Activated CD8-positive, alpha-beta memory T cell treated with anti-CD3 and anti-CD28 coated beads for 4 hours (primary cell): ENCODE data around the gene TOP2A.
A peak's percentile ranks its signal among the peaks of the same experiment; 100 is the strongest.

Source experiments
- DNase-seq, 2 donors: peaks; one replicate each; pipeline ENCODE4 v3.0.0-alpha.2; 2020; ENCODE audit warnings: low read depth in 2 of 2

The TOP2A gene, protein sequence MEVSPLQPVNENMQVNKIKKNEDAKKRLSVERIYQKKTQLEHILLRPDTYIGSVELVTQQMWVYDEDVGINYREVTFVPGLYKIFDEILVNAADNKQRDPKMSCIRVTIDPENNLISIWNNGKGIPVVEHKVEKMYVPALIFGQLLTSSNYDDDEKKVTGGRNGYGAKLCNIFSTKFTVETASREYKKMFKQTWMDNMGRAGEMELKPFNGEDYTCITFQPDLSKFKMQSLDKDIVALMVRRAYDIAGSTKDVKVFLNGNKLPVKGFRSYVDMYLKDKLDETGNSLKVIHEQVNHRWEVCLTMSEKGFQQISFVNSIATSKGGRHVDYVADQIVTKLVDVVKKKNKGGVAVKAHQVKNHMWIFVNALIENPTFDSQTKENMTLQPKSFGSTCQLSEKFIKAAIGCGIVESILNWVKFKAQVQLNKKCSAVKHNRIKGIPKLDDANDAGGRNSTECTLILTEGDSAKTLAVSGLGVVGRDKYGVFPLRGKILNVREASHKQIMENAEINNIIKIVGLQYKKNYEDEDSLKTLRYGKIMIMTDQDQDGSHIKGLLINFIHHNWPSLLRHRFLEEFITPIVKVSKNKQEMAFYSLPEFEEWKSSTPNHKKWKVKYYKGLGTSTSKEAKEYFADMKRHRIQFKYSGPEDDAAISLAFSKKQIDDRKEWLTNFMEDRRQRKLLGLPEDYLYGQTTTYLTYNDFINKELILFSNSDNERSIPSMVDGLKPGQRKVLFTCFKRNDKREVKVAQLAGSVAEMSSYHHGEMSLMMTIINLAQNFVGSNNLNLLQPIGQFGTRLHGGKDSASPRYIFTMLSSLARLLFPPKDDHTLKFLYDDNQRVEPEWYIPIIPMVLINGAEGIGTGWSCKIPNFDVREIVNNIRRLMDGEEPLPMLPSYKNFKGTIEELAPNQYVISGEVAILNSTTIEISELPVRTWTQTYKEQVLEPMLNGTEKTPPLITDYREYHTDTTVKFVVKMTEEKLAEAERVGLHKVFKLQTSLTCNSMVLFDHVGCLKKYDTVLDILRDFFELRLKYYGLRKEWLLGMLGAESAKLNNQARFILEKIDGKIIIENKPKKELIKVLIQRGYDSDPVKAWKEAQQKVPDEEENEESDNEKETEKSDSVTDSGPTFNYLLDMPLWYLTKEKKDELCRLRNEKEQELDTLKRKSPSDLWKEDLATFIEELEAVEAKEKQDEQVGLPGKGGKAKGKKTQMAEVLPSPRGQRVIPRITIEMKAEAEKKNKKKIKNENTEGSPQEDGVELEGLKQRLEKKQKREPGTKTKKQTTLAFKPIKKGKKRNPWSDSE (N-terminal part only)

DNA sequence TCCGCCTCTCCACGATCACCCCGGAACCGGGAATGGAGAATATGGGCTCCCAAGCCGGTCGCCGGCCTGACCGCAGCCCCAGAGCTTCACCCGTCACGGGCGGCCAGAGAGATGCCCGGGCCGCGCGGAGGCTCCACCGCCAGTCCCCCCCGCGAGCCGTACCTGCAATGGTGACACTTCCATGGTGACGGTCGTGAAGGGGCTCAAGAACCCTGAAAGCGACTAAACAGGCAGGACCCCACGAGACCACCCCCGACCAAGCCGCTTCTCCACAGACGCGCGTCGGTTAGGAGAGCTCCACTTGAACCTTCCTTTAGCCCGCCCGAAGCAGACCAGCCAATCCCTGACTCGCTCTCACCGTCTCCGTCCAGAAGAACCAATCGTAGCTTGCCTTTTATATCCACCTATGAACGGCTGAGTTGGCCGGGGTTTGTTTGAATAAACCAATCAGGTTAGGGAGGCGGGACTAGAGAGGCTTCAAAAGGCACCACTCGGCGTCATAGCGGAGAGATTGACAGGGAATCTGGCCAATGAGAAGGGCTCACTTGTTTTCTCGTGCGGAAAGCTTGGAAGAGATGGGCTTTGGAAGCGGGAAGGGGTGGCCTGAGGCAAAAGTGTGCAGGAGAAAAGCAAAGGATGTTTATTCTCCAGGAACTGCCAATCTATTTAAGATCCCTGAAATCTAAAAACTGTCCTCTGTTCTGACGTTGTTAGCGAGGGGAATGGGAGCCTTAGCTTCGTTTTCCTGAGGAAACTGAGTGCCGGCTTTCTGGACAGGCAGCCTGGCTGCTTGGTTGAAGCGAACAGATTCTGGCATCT is at the start of gene TOP2A:
Gene TOP2A (minus strand): TSS at position 288 of the 819 bp plus-strand sequence. CDS start 105 bp downstream, at position 183.
- peak; percentile 86 to 89 for DNase-seq

DNA sequence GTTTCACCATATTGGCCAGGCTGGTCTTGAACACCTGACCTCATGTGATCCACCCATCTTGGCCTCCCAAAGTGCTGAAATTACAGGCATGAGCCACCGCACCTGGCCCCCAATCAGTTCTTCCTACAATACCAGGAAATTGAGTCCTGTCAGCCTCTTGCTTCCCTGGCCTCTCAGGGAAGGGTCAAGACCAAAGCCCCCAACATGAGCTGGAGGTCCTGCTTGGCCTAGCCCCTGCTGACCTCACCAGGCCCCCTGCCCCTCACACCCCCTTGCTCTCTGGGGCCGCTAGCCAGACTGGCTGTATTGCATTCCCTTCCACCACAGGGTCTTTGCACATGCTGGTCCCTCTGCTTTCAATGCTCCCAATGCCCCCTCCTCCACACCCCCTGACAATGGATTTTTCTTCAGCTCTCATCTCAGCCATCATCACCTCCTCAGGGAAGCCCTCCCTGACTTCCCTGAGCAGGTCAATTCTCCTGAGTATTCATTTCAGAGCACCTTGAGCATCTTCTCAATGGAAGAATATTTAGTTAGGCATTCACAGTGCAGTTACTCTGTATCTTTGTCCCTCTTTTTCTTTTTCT is 49.7 kb upstream of the TOP2A start:
- DNase-seq: no peak

DNA sequence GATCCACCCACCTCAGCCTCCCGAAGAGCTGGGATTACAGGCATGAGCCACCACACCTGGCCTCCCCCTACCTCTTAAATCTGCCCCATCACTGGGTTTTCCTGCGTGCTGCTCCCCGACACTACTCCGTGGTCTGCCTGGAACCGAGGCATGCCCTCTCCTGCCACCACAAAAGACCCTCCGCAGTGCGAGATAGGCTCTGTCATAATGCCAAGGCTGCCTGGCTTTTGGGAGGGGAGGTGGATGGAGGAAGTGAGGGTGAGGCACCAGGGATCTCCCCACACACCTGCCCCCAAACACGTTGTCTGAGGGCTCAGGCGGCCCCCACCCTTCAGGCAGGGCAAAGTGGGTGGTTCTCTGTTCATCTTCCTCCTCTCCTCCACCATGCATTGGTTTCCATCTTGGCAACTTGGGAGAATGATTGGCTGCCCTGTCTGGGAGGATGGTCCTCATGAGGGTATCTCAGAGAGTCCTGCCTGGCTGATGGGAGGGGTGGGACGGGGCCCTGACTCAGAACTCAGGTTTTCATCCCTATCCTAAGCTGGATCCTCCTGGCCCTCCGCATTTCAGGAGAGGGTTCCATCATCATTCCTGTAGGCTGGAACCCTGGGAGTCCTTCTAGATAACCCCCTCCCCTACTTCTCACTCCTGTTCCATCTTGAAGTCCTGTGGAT is 48.7 kb upstream of the TOP2A start:
- no peak for DNase-seq

DNA sequence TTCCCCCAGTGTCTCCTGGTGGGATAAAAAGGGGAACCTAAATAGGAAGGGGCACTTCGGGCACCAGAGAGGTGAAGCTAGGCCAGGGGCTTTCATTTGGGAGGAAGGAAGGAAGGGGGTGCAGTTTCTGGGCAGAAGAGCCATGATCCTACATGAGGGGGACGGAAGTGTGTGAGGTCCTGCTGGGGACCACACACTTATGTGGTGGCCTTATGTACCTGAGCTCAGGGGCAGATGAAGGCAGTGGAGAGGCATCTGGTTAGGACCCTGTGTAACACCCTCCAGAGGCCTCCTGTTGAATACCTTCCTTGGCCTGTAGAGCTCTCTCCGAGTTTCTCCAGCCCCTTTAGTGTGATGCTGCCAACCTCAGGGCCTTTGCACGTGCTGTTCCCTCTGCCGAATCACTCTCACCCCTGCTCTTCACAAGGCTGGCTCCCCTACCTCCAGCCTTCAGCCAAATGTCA is 46.7 kb upstream of the TOP2A start:
- DNase-seq: no peak

DNA sequence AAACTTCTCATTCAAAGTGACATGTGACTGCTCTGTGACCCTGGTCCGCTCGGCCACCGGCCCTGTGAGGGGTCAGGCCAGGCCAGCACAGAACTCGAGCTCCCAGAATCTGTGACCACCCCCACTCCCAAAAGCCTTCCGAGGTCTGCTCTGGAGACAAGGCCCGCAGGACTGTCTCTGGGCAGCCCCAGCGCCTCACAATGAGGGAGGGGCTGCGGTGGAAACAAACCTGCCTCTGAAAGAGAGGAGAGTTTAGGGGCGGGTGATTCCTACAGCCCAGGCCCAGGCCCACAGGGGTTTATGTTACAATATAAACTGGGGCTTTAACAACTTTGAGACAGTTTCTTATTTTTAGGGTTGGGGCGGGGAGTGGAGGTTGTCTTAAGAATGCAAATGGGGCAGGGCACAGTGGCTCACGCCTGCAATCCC is 45.4 kb upstream of the TOP2A start:
- no peak for DNase-seq

DNA sequence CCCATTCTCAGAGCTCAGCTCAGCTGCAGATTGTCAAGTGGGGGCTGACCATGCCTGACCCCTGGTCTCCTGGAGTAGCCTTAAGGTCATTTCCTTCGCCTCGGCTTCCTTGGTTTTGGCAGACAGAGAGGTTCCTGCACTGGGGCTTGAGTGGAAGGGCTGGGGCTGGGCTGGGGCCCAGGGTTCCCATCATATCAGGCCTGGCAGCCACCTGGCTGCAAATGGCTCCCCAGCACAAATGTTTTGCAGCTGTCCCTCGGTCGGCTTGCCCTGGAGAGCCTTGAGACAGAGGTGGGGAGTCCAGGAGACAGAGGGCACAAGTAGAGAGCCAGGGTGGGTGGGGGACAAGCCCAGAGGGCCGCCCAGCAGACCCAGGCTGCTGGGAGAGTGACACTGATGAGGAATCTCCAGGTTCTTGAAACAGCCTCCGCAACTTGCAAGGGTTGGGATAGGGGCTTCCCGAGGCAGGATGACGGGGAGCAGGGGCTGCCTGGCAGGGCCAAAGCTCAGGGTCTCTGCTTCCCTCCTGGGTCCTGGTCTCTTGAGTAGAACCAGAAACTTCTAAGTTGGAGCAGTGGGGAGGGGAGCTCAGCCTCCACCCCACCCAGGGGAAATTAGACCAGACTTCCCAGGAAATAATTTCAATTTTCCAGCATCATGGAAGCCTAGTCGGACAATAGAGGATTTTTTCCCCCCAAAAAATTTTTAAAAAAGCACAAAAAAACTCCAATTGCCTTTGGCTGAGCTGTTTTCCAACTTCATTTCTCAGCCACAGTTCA is 44.8 kb upstream of the TOP2A start:
- no peak for DNase-seq

DNA sequence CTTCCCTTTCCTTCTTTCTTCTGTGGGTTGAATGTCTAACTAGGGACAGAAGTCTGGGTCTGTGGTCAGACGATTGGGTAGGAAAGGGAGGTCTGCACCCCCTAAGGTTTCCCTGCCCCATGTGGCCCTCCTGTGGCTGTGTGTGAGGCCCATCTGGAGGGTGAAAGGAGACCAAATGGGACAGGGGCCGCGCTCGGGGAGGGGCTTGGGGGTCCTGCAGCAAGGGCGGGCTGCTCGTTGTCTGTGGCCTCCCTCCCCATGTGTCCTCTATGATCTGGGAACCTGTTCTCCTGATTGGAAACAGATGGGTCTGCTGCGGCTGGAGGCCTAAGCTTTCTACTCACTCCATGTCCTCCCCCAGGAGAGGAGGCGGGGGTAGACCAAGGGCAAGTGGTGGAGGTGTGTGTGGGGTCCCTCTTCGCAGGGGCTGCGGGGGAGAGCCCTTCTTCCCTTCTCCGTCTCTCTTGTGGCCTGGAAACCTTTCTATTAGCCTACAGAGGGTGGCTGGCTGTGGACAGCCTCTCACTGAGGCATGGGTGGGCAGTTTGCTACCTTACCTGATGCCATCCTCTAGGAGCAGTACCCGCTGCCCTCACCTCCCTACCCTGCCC is 44.1 kb upstream of the TOP2A start:
- DNase-seq: no peak

DNA sequence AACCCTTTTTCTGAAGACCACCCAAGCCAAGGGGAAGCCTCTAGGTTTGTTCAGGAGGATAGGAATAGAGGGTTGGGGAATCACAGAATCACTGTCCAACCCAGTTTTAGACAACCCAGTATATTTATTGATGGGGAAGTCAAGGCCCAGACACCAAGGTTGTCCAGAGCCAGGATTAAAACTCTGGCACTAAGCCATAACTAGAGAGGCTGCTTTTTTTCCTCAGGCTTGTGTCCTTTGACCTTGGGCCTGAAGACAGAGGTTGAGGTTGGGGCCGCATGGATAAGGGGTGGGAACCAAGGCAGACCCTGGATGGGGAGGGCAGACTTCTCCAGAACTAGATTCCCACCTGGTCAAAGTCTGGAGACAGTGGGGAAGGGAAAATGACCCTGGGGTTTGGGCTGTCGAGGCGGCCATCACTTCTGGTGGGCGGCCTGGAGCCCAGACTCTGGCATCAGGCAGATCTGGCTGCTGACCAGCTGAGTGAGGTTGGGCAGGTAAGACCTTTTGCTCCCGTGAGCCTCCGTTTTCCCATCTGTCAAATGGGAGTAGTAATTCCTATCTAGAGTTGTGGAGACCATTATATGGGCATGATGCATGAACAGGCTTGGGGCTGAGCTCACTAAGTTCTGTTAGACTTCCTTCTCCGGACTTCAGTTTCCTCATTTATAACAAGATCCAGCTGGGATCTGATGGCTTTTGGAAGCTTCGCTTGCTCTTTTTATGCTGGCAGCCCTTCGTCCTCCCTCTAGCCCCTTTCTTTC is 43.5 kb upstream of the TOP2A start:
- no peak for DNase-seq

DNA sequence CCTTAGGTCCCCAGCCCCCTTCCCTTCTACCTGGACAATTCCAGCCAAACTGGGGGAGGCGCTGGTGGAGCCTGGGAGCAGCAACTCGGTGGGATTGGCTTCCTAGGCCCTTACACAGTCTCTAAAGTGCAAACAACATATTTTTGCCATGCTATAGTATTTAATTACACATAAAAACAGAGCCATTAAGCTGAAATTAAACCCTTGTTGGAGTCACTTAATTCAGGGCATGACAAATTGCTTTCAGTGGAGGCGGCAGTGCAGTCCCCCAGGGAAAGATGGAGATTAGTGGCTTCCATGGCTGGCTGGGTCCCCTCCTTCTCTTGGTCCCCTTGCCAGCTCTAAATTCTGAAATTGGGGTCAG is 42.9 kb upstream of the TOP2A start:
- no peak for DNase-seq

DNA sequence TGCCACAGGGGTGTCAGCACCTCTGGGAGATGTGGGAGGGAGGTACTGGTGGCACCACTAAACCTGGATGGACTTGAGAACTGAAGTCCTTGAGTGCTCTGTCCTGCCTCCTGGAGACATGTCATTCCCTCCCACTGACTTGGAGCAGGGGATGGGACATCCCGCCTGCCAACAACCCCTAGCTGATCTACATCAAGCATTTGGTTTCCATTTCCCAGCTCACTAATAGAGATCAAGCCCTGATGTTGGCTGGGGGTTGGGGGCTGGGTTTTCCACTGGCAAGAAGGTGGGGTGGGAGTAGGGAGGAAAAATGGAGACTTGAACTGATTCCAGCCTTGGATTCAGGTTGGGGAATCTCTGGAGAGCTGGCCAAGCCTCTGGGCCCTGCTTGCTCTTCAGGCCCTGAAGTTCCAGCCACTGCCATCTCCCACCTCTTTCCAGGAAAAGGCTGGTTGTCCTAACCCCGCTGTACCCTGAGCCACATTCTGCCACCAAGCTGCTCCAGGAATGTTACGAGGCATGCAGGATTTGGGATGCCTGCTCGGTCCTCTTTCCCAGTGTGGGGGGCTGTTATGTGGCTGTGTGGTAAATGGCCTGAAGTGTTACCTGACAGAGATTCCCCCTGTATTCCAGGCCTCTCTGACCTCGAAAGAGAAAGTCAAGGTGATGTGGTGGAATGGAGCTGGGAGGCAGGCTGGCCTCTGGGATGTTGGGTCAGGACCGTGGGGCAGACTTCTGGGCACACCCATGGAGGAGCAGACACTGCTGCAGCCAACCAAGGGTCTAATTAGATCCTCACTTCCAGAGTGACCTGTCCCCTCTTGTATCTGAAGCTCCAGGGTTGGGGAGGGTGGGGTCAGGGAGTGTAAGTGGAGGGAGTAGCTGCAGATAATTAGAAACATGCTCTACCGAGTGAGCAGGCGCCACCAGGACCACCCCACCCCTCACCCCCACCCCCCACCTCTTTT is 42.2 kb upstream of the TOP2A start:
- no peak for DNase-seq

DNA sequence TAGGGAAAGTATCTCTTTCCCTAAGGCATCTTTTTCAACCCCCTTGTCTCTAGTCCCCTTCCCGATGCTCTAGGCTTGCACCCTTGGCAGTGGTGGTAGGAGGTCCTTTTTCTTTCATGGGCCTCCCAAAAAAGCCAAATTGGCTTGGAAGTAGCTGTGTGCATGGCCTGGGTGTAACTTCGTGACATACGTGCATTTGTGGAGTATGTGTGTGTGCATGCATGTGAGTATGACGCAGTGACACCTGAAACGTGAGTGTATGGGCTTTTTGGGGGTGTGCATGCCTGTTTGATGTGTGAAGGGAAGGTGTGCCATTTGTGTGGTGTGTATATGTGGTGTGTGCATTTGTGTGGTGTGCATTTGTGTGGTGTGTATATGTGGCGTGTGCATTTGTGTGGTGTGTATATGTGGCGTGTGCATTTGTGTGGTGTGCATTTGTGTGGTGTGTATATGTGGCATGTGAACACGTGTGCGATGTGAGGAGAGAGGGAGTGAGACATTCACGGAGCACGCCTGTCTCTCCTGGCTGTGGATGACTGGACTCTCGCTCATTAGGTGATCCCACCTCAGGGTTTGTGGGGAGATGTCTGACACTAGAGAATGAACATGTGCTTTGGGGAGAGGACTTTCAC is 41.3 kb upstream of the TOP2A start:
- DNase-seq: no peak

DNA sequence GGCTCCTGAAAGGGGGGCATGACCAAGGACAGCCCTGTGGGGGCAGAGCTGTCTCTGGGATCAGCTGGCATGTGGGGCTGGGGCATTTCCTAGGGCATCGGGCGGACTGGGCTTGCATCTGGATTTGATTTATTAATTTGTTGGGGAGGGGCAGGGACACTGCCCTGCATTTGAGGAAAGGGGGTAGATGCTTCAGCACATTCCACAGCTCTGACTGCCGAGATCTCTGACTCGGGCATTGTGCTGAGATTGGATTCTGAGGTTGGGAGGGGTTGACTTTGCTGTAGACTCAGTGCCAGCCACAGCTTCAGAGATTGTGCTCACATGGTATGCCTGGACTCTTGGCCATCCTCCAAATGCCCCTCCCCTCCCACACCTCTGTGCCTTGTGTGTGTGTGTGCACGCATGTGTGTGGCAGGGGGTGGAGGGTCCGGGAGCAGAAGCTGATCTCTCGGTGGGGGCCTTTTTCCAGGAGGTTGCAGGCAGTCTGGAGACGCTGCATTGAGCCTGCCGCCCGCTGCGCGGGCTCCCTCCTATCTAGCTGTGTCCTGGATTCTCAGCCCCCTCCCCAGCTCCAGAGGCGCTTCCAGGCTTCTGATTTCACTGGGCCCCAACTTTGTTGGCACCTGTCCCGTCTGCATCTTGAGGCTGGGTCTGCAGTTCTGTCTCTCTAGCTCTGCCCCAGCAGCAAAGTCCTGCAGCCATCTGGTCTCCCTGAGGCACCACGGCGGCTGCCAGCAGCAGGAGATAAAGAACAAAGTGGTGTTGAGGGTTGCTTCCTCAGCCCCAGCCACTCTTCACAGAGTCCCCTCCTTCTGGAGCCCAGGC is 40.5 kb upstream of the TOP2A start:
- no peak for DNase-seq

DNA sequence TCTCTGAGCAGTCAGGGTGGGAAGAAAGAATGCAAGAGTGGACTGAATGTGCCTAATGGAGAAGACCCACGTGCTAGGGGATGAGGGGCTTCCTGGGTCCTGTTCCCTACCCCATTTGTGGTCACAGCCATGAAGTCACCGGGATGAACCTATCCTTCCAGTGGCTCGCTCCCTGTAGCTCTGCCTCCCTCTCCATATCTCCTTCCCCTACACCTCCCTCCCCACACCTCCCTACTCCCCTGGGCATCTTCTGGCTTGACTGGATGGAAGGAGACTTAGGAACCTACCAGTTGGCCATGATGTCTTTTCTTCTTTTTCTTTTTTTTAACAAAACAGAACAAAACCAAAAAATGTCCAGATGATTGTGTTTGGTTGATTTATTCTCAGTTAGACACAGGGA is 39.7 kb upstream of the TOP2A start:
- DNase-seq: no peak

DNA sequence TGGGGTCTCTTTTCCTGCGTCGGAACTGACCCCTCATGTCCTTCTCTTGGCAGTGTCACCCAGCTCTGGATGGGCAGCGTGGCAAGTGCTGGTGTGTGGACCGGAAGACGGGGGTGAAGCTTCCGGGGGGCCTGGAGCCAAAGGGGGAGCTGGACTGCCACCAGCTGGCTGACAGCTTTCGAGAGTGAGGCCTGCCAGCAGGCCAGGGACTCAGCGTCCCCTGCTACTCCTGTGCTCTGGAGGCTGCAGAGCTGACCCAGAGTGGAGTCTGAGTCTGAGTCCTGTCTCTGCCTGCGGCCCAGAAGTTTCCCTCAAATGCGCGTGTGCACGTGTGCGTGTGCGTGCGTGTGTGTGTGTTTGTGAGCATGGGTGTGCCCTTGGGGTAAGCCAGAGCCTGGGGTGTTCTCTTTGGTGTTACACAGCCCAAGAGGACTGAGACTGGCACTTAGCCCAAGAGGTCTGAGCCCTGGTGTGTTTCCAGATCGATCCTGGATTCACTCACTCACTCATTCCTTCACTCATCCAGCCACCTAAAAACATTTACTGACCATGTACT is 38.8 kb upstream of the TOP2A start:
- DNase-seq: no peak

DNA sequence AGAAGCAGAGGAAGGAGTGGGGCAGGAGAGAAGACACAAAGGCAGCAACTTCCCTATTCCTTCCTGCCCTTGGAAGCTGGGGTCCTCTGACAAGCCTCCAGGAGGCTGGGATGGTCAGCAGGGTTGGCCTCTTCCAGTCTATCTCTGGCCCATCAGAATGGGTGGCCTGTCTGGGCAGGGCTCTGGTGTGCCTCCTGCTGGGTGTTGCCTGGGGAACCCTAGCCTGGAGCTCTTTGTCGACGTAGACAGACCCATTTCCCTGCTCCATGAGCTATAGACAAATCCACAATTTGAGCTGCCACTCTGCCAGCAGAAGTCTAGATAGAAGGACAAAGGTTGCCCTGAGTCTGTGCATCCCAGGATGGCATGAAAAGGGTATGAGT is 36.9 kb upstream of the TOP2A start:
- no peak for DNase-seq
